HFF-Myc (cell line): Measurements from ENCODE around the gene ZNF445.
"Not testable (repeated sequence)": the region's sequence is repeated elsewhere in the genome, so short reads cannot be mapped to it uniquely, and the experiment has no call there.

Experiments
- DNase-seq: peaks from one replicate; pipeline ENCODE4 v3.0.0-alpha.2; 2011; ENCODE audit warnings: low read depth; ENCODE audit errors: extremely low read depth
- H3K4me3 ChIP-seq: replicated peaks from 2 replicates; pipeline ENCODE4 v1.5.1; 2011; ENCODE audit warnings: low read depth, mild to moderate bottlenecking, control low read depth, low read length
- CTCF ChIP-seq: IDR thresholded peaks from 2 replicates; pipeline ENCODE4 v1.5.1; 2012; ENCODE audit warnings: mild to moderate bottlenecking, low read depth, low read length, control low read depth; ENCODE audit errors: missing control alignments

Gene ZNF445

GRCh38 chr3:44467241-44467640, 10.2 kb downstream of the ZNF445 start:
- H3K4me3 ChIP-seq = no peak overlapping the region
- DNase-seq = no peak
- no peak for TF ChIP-seq CTCF

GRCh38 chr3:44464920-44465319, 12.6 kb downstream of the ZNF445 start:
- H3K4me3 ChIP-seq, DNase-seq: not testable (repeated sequence)

- H3K4me3 ChIP-seq = no peak overlapping the region
- no peak for TF ChIP-seq CTCF
- no peak for DNase-seq
Measured at GRCh38 chr3:44464509-44464908, 13.0 kb downstream of the ZNF445 start.

GRCh38 chr3:44460050-44460449, 17.4 kb downstream of the ZNF445 start:
- not testable (repeated sequence) for H3K4me3 ChIP-seq, DNase-seq

GRCh38 chr3:44455318-44455717, 22.2 kb downstream of the ZNF445 start:
- DNase-seq = no peak
- no peak for TF ChIP-seq CTCF
- no peak overlapping the region for H3K4me3 ChIP-seq

- no peak for TF ChIP-seq CTCF
- DNase-seq = no peak
- H3K4me3 ChIP-seq = no peak overlapping the region
Measured at GRCh38 chr3:44454258-44454657, 23.2 kb downstream of the ZNF445 start.

- TF ChIP-seq CTCF = no peak
- H3K4me3 ChIP-seq = no peak overlapping the region
- DNase-seq = no peak
Measured at GRCh38 chr3:44451441-44451840, 26.0 kb downstream of the ZNF445 start.

- DNase-seq = no peak
- no peak overlapping the region for H3K4me3 ChIP-seq
- no peak for TF ChIP-seq CTCF
Measured at GRCh38 chr3:44446929-44447328, 30.5 kb downstream of the ZNF445 start.
